Neural progenitor cell (in vitro differentiated cells): ENCODE measurements around the gene CRYBB3. TPM values are rescaled to one million over a fixed set of nuclear protein-coding genes. Genes with fewer than 3 reads are reported as not detected.
A peak's percentile ranks its signal among the peaks of the same experiment; 100 is the strongest.

Experiments used
- DNase-seq: peaks from one replicate; pipeline ENCODE4 v3.0.0-alpha.2; 2016; ENCODE audit warnings: low spot score
- H2AFZ ChIP-seq: fragments of 200-600 bp; sonication (generic); replicated peaks from 2 replicates; pipeline ENCODE4 v1.6.1; 2016; ENCODE audit warnings: antibody characterized with exemption
- H3F3A ChIP-seq: fragments of 200-600 bp; sonication (generic); 2 replicates; pipeline ENCODE4 v1.6.1; 2016; ENCODE audit warnings: antibody characterized with exemption, low read depth
- H3K27ac ChIP-seq: fragments of 200-600 bp; sonication (generic); 2 replicates; pipeline ENCODE4 v1.5.1; 2016; ENCODE audit warnings: mild to moderate bottlenecking
- H3K27me3 ChIP-seq: fragments of 200-600 bp; sonication (generic); 2 replicates; pipeline ENCODE4 v1.6.1; 2016; ENCODE audit warnings: mild to moderate bottlenecking, moderate library complexity
- H3K36me3 ChIP-seq: fragments of 200-600 bp; sonication (generic); 2 replicates; pipeline ENCODE4 v1.5.1; 2016
- H3K4me1 ChIP-seq: fragments of 200-600 bp; sonication (generic); 2 replicates; pipeline ENCODE4 v1.6.1; 2016; ENCODE audit warnings: mixed run types
- H3K4me2 ChIP-seq: fragments of 200-600 bp; sonication (generic); 2 replicates; pipeline ENCODE4 v1.6.1; 2016
- H3K4me3 ChIP-seq: fragments of 200-600 bp; sonication (generic); 2 replicates; pipeline ENCODE4 v1.5.1; 2016
- H3K79me2 ChIP-seq: fragments of 200-600 bp; sonication (generic); 2 replicates; pipeline ENCODE4 v1.6.1; 2016; ENCODE audit warnings: low read depth
- H3K9ac ChIP-seq: fragments of 200-600 bp; sonication (generic); 2 replicates; pipeline ENCODE4 v1.6.1; 2016
- H3K9me3 ChIP-seq: fragments of 200-600 bp; sonication (generic); 2 replicates; pipeline ENCODE4 v1.5.1; 2016; ENCODE audit warnings: low read depth
- H4K20me1 ChIP-seq: fragments of 200-600 bp; sonication (generic); 2 replicates; pipeline ENCODE4 v1.6.1; 2016; ENCODE audit warnings: low read depth
- H3K27ac Mint-ChIP-seq: 3 replicates; pipeline ENCODE4 v1.8.0; 2021; ENCODE audit warnings: mixed read lengths
- H3K27me3 Mint-ChIP-seq: 2 replicates; pipeline ENCODE4 v1.8.0; 2022; ENCODE audit warnings: low read depth, mild to moderate bottlenecking, inconsistent platforms, moderate library complexity, mixed read lengths; ENCODE audit not compliant: insufficient read depth
- H3K36me3 Mint-ChIP-seq: 3 replicates; pipeline ENCODE4 v1.8.0; 2021; ENCODE audit warnings: mixed read lengths
- H3K4me1 Mint-ChIP-seq: 3 replicates; pipeline ENCODE4 v1.8.0; 2021; ENCODE audit warnings: mixed read lengths
- H3K4me3 Mint-ChIP-seq: 3 replicates; pipeline ENCODE4 v1.8.0; 2021; ENCODE audit warnings: mild to moderate bottlenecking, moderate library complexity, mixed read lengths
- H3K9me3 Mint-ChIP-seq: 3 replicates; pipeline ENCODE4 v1.8.0; 2020; ENCODE audit warnings: mixed read lengths
- EZH2 ChIP-seq: fragments of 200-600 bp; sonication (generic); IDR thresholded peaks from 2 replicates; pipeline ENCODE4 v1.6.1; 2017; ENCODE audit warnings: antibody characterized with exemption, mild to moderate bottlenecking, moderate library complexity
- EZH2phosphoT487 ChIP-seq: fragments of 200-600 bp; sonication (generic); IDR thresholded peaks from 2 replicates; pipeline ENCODE4 v1.6.1; 2017; ENCODE audit warnings: antibody characterized with exemption
- total RNA-seq: library from RNA; depleted of rRNA; stranded (reverse); fragments of >200 nt; gene quantifications from 2 replicates; pipeline ENCODE4 v1.2.3, GENCODE V29; 2015; ENCODE audit warnings: low replicate concordance
- TF ChIP-seq, protein P1 (sequence below): fragments of 200-600 bp; sonication (generic); IDR thresholded peaks from 2 replicates; pipeline ENCODE4 v1.5.1; 2017; ENCODE audit warnings: antibody characterized with exemption, mild to moderate bottlenecking

The CRYBB3 gene
- total RNA-seq, 1 donor from 2014 or later: not detected

DNA sequence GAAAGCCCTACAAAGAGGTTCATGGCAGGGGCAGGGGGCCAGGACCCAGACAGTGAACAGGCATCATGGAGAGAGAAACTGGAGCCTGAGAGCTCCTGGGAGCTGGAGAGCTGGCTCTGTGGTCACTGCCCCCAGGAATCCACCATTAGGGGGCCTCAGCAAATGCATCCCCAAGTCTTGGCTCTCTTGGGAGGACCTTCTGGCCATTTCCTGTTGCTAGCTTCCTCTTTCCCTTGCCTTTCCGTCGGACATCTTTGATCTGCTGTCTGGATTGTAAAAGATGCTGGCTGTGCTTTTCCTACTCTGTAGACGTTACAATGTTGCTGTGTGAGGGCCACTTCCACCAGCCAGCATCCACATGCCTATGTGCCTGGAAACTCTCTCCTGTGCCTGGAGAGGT, 12.7 kb downstream of the CRYBB3 start:
- H2AFZ ChIP-seq: peak overlapping the region; percentile 58
- no peak overlapping the region for H3K27ac Mint-ChIP-seq

DNA sequence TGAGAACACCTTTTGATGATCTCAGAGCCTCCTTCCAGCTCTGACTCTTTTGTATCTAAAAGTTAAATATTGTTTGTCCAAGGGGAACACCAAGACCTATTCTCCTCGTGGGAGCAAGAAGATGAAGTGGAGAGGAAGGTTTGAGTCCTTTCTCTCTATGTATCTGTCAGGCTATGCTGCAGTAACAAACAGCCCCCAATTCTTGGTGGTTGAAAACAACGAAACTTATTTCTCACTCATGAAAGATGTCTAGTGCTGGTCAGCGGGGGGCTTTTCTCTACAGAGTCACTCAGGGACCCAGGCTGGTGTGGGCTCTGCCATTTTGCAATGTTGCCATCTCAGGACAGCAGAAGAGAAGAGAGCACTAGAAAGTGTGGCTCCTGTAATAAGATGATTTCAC, 13.6 kb downstream of the CRYBB3 start:
- Histone ChIP-seq H3F3A (no peaks in the 10 kb centered on the region), H3K9me3 (no peaks in the 10 kb centered on the region), H3K36me3 (no peaks in the 10 kb centered on the region), H3K27ac (no peak overlapping the region), H3K79me2 (no peaks in the 10 kb centered on the region), H3K4me3 (no peak overlapping the region), H2AFZ (no peak overlapping the region), H3K4me2 (no peak overlapping the region), H3K9ac (no peak overlapping the region), H4K20me1 (no peaks in the 10 kb centered on the region), H3K4me1 (no peaks in the 10 kb centered on the region), H3K27me3 (no peaks in the 10 kb centered on the region)
- no peak for TF ChIP-seq EZH2phosphoT487
- TF ChIP-seq, protein P1, sequence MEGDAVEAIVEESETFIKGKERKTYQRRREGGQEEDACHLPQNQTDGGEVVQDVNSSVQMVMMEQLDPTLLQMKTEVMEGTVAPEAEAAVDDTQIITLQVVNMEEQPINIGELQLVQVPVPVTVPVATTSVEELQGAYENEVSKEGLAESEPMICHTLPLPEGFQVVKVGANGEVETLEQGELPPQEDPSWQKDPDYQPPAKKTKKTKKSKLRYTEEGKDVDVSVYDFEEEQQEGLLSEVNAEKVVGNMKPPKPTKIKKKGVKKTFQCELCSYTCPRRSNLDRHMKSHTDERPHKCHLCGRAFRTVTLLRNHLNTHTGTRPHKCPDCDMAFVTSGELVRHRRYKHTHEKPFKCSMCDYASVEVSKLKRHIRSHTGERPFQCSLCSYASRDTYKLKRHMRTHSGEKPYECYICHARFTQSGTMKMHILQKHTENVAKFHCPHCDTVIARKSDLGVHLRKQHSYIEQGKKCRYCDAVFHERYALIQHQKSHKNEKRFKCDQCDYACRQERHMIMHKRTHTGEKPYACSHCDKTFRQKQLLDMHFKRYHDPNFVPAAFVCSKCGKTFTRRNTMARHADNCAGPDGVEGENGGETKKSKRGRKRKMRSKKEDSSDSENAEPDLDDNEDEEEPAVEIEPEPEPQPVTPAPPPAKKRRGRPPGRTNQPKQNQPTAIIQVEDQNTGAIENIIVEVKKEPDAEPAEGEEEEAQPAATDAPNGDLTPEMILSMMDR: no peak
- Mint-ChIP-seq H3K27me3 (peaks cover 3% of the 10 kb centered on the region), H3K4me1 (no peaks in the 10 kb centered on the region), H3K4me3 (no peak overlapping the region), H3K9me3 (peaks cover 4% of the 10 kb centered on the region), H3K27ac (no peak overlapping the region), H3K36me3 (no peaks in the 10 kb centered on the region)
- DNase-seq: no peak

More for the DNA sequence above, 12.7 kb downstream of the CRYBB3 start:
- Histone ChIP-seq H4K20me1 (no peaks in the 10 kb centered on the region), H3K9ac (no peak overlapping the region), H3K4me2 (no peak overlapping the region), H3K79me2 (no peaks in the 10 kb centered on the region), H3F3A (no peaks in the 10 kb centered on the region), H3K9me3 (no peaks in the 10 kb centered on the region), H3K27ac (no peak overlapping the region), H3K4me1 (no peaks in the 10 kb centered on the region), H3K4me3 (no peak overlapping the region), H3K36me3 (no peaks in the 10 kb centered on the region), H3K27me3 (no peaks in the 10 kb centered on the region)
- H3K4me3 Mint-ChIP-seq: no peak overlapping the region
- no peaks in the 10 kb centered on the region for H3K4me1 Mint-ChIP-seq
- peaks cover 4% of the 10 kb centered on the region for H3K9me3 Mint-ChIP-seq
- H3K27me3 Mint-ChIP-seq: peaks cover 3% of the 10 kb centered on the region
- no peak for TF ChIP-seq EZH2
- TF ChIP-seq, protein P1: no peak
- no peak for TF ChIP-seq EZH2phosphoT487
- no peaks in the 10 kb centered on the region for H3K36me3 Mint-ChIP-seq
- no peak for DNase-seq

DNA sequence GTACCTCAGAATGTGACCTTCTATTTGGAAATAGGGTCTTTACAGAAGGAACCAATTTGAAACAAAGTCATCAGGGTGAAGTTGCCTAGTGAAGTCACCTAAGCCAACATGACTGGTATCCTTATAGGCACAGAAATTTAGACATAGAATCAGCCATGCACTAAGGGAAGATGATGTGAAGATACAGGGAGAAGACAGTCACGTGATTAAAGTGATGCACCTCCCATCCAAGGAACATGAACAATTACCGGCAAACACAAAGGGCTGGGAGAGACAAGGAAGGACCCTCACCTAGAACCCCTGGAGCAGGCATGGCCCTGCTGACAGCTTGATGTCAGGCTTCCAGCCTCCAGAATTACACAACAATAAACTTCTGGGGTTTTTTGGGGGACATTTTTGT, 16.6 kb downstream of the CRYBB3 start:
- Histone ChIP-seq H3K36me3 (no peaks in the 10 kb centered on the region), H3K9ac (no peak overlapping the region), H2AFZ (no peak overlapping the region), H3K4me1 (no peaks in the 10 kb centered on the region), H4K20me1 (no peaks in the 10 kb centered on the region), H3K4me2 (no peak overlapping the region), H3K79me2 (no peaks in the 10 kb centered on the region), H3F3A (no peaks in the 10 kb centered on the region), H3K4me3 (no peak overlapping the region), H3K27ac (no peak overlapping the region), H3K27me3 (no peaks in the 10 kb centered on the region), H3K9me3 (no peaks in the 10 kb centered on the region)
- H3K4me3 Mint-ChIP-seq: no peak overlapping the region
- DNase-seq: no peak
- peaks cover 4% of the 10 kb centered on the region for H3K9me3 Mint-ChIP-seq
- no peak overlapping the region for H3K27ac Mint-ChIP-seq
- no peaks in the 10 kb centered on the region for H3K36me3 Mint-ChIP-seq
- H3K27me3 Mint-ChIP-seq: peaks cover 5% of the 10 kb centered on the region
- TF ChIP-seq EZH2phosphoT487 (no peak), EZH2 (no peak)
- TF ChIP-seq, protein P1: no peak
- no peaks in the 10 kb centered on the region for H3K4me1 Mint-ChIP-seq
